Naive B cell (primary cell): ENCODE measurements around the gene RUFY1. TPM values are rescaled to one million over a fixed set of nuclear protein-coding genes. Genes with fewer than 3 reads are reported as not detected.

Source experiments
- ATAC-seq, 2 donors: fragments of 150-1000 bp; cut with Tn5 transposase; 2 replicates each; pipeline ENCODE4 v1.10.0; 2021; ENCODE audit warnings: low read depth in 2 of 2, mild to moderate bottlenecking in 2 of 2, moderate library complexity in 2 of 2
- DNase-seq: peaks from one replicate; pipeline ENCODE4 v3.0.0; 2022
- H3K27ac Mint-ChIP-seq, 6 donors: one replicate each; pipeline ENCODE4 v1.8.0; 2020 to 2022; ENCODE audit warnings: mild to moderate bottlenecking in 6 of 6, mixed read lengths in 6 of 6, moderate library complexity in 5 of 6, inconsistent platforms in 2 of 6
- H3K27me3 Mint-ChIP-seq, 3 donors: one replicate each; pipeline ENCODE4 v1.8.0; 2021 to 2022; ENCODE audit warnings: mixed read lengths in 3 of 3, mild to moderate bottlenecking in 1 of 3
- H3K36me3 Mint-ChIP-seq, 2 donors: one replicate each; pipeline ENCODE4 v1.8.0; 2020 to 2022; ENCODE audit warnings: mixed read lengths in 2 of 2, inconsistent platforms in 1 of 2, mild to moderate bottlenecking in 1 of 2
- H3K4me1 Mint-ChIP-seq, 3 donors: one replicate each; pipeline ENCODE4 v1.8.0; 2020 to 2022; ENCODE audit warnings: mixed read lengths in 3 of 3, inconsistent platforms in 1 of 3, mild to moderate bottlenecking in 1 of 3, moderate library complexity in 1 of 3
- H3K4me3 Mint-ChIP-seq, 8 donors: one replicate each; pipeline ENCODE4 v1.8.0; 2020 to 2022; ENCODE audit warnings: mild to moderate bottlenecking in 8 of 8, mixed read lengths in 8 of 8, moderate library complexity in 8 of 8, inconsistent platforms in 2 of 8
- H3K9me3 Mint-ChIP-seq, 7 donors: one replicate each; pipeline ENCODE4 v1.8.0; 2020 to 2022; ENCODE audit warnings: mixed read lengths in 7 of 7, mild to moderate bottlenecking in 5 of 7, inconsistent platforms in 2 of 7, moderate library complexity in 1 of 7
- polyA plus RNA-seq, 6 donors: library from polyadenylated mRNA; unstranded; fragments of 300-500 nt; fragmentation: Illumina TruSeq; gene quantifications; one replicate each; pipeline ENCODE4 v1.2.3, GENCODE V29; 2021; ENCODE audit warnings: low read depth in 6 of 6

Gene RUFY1
- polyA plus RNA-seq, 6 donors from 2014 or later = 12.9 to 63.5 (median 42.2) TPM

DNA sequence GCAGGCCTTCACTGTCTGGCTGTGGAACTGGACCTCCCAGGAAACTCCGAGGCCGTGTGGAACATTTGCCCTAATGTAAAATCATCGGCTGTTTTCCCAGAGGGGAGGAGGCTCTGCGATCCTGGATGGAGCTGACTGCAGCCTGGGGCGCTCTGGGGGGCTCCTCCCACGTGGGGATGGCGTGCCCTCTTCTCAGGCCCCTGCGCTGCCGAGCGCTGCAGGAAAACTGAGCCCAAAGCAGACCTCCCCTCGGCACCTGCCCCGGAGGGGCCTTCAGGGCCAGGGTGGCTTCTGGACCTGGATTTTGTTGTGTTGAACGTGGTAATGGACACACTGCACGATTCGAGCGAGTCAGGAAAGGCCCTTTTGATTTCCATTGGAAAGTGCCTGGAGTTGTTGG, 49.2 kb downstream of the RUFY1 start:
- H3K4me3 Mint-ChIP-seq = no peak overlapping the region
- H3K9me3 Mint-ChIP-seq = no peaks in the 10 kb centered on the region
- H3K4me1 Mint-ChIP-seq = peaks cover 0 to 5% (median 0%) of the 10 kb centered on the region in 3 donors
- H3K27ac Mint-ChIP-seq = no peak overlapping the region
- no peaks in the 10 kb centered on the region for H3K27me3 Mint-ChIP-seq
- H3K36me3 Mint-ChIP-seq = peaks cover 9 to 11% of the 10 kb centered on the region in 2 donors
- DNase-seq = no peak
- ATAC-seq = no peak

GRCh38 chr5:179599973-179600372, 49.6 kb downstream of the RUFY1 start:
- H3K36me3 Mint-ChIP-seq = peaks cover 9 to 11% of the 10 kb centered on the region in 2 donors
- H3K9me3 Mint-ChIP-seq = no peaks in the 10 kb centered on the region
- DNase-seq (no peak), ATAC-seq (no peak)
- H3K4me1 Mint-ChIP-seq = peaks cover 0 to 5% (median 0%) of the 10 kb centered on the region in 3 donors
- H3K27ac Mint-ChIP-seq = no peak overlapping the region
- H3K27me3 Mint-ChIP-seq = no peaks in the 10 kb centered on the region
- no peak overlapping the region for H3K4me3 Mint-ChIP-seq

- Mint-ChIP-seq H3K27ac (peak overlapping the region in 2 of 6 donors; percentile 36 to 43), H3K9me3 (no peaks in the 10 kb centered on the region), H3K27me3 (no peaks in the 10 kb centered on the region), H3K36me3 (peaks cover 5 to 9% of the 10 kb centered on the region in 2 donors), H3K4me1 (peaks cover 0 to 5% (median 0%) of the 10 kb centered on the region in 3 donors), H3K4me3 (no peak overlapping the region)
- ATAC-seq (no peak), DNase-seq (no peak)
Observed at GRCh38 chr5:179601871-179602625, 51.7 kb downstream of the RUFY1 start.

- no peak for DNase-seq
- Mint-ChIP-seq H3K4me3 (no peak overlapping the region), H3K27me3 (no peaks in the 10 kb centered on the region), H3K9me3 (no peaks in the 10 kb centered on the region), H3K27ac (no peak overlapping the region), H3K36me3 (peaks cover 5 to 7% of the 10 kb centered on the region in 2 donors), H3K4me1 (peaks cover 0 to 5% (median 2%) of the 10 kb centered on the region in 3 donors)
- ATAC-seq = no peak
Observed at GRCh38 chr5:179603308-179603707, 53.0 kb downstream of the RUFY1 start.

DNA sequence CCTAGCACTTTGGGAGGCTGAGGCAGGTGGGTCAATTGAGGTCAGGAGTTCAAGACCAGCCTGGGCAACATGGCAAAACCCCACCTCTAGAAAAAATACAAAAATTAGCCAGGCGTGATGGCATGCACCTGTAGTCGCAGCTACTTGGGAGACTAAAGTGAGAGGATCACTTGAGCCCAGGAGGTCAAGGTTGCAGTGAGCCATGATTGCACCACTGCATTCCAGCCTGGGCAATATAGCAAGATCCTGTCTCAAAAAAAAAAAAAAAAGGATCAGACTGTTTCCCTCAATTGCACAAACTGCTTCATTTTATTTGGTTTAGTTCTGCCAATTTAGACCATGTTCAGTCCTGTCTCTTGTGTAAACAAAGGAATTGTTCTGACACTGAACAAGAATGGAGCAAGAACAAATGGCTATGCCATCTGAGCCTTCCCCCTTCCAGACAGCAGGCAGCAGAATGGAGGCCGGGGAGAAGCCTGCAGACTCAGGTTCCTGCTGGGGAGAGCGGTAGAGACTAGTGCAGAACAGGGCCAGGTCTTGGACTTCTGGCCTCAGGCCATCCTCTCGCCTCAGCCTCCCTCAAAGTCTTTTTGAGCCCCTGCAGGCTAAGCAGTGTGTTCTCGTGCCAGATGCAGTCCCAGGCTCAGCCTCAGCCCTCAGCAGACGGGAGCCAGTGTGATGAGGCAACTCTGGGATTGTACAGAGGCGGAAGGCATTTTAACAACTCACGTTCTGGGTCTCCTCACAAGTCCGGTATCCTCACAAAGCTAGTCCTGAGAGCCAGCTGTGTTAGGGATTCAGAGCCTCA, 54.9 kb downstream of the RUFY1 start:
- ATAC-seq = no peak
- Mint-ChIP-seq H3K4me1 (peaks cover 0 to 8% (median 2%) of the 10 kb centered on the region in 3 donors), H3K9me3 (no peaks in the 10 kb centered on the region), H3K27me3 (no peaks in the 10 kb centered on the region), H3K27ac (peak overlapping the region in 5 of 6 donors; percentile 36 to 83 (median 57)), H3K36me3 (peaks cover 9 to 12% of the 10 kb centered on the region in 2 donors), H3K4me3 (no peak overlapping the region)
- DNase-seq = no peak

GRCh38 chr5:179606071-179606909, 55.9 kb downstream of the RUFY1 start:
- ATAC-seq (no peak), DNase-seq (no peak)
- Mint-ChIP-seq H3K27ac (peak overlapping the region in 3 of 6 donors; percentile 36 to 90 (median 38)), H3K27me3 (no peaks in the 10 kb centered on the region), H3K4me1 (peaks cover 0 to 8% (median 6%) of the 10 kb centered on the region in 3 donors), H3K36me3 (peaks cover 9 to 12% of the 10 kb centered on the region in 2 donors), H3K4me3 (no peak overlapping the region), H3K9me3 (no peaks in the 10 kb centered on the region)

- peaks cover 3 to 10% (median 6%) of the 10 kb centered on the region in 3 donors for H3K4me1 Mint-ChIP-seq
- no peaks in the 10 kb centered on the region for H3K9me3 Mint-ChIP-seq
- no peaks in the 10 kb centered on the region for H3K27me3 Mint-ChIP-seq
- peak overlapping the region in 2 of 6 donors; percentile 38 to 74 for H3K27ac Mint-ChIP-seq
- peaks cover 13 to 16% of the 10 kb centered on the region in 2 donors for H3K36me3 Mint-ChIP-seq
- H3K4me3 Mint-ChIP-seq = no peak overlapping the region
- DNase-seq (no peak), ATAC-seq (no peak)
Observed at GRCh38 chr5:179606910-179607159, 56.5 kb downstream of the RUFY1 start.

DNA sequence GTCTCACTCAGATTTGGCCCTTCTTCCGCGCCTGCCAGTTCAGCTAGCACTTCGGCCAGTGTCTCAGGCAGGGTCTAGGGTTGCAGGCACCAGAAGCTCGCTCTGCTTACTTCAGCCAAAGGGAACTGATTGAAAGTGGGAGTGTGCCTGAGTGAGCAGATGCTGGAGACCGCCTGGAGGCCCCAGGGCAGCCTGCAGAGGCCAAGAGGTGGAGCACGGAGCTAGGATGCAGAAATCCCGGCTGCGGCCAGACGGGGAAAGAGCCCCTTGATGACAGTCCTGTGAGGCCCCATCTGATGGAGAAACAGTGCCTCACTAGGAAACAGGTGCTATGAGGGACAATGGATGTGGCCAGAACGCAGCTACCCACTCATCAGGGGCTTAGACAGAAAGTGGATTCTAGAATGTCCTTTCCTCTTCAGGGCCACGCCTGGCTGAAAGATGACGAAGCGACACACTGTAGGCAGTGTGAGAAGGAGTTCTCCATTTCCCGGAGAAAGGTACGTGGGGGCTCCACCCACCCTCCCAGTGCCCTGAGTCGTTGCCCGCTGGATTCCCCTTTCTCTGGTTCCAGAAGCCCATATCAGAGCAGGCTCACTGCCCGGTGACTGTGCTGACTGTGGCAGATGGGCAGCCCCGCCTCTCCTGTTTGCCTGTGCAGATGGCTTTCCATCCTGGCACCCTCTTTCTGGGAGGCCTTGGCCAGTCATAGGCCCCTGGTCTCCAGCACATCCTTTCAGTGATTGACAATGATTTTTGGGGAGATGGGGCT, 57.0 kb downstream of the RUFY1 start:
- ATAC-seq = peak in 1 of 2 donors; percentile 4
- no peak for DNase-seq
- peaks cover 17% of the 10 kb centered on the region in 2 donors for H3K36me3 Mint-ChIP-seq
- H3K27ac Mint-ChIP-seq = peak overlapping the region in 3 of 6 donors; percentile 18 to 76 (median 20)
- H3K4me3 Mint-ChIP-seq = no peak overlapping the region
- H3K27me3 Mint-ChIP-seq = no peaks in the 10 kb centered on the region
- peaks cover 6 to 12% (median 8%) of the 10 kb centered on the region in 3 donors for H3K4me1 Mint-ChIP-seq
- no peaks in the 10 kb centered on the region for H3K9me3 Mint-ChIP-seq

DNA sequence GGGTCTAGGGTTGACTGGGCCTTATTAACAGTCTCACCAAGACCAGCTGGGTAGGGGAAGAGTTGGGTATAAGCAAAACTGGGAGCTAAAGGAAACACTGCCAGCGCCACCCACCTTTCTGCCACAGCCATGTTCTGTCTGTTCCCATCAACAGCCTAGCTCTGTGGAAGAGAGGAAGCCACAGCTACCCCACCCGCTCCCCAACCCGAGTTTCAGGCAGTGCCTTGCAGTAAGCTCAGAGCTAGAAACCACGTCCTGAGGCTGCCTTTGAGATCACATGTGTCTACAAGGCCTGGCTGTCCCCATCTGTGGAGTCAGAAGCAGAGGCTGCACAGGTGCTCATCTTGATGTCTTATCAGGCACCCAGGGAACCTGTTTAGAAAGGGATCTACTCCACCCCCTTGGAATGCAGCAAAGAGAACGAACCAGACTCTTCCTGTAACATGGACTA, 57.8 kb downstream of the RUFY1 start:
- H3K4me1 Mint-ChIP-seq = peaks cover 11 to 16% (median 14%) of the 10 kb centered on the region in 3 donors
- H3K36me3 Mint-ChIP-seq = peaks cover 23 to 24% of the 10 kb centered on the region in 2 donors
- H3K27me3 Mint-ChIP-seq = no peaks in the 10 kb centered on the region
- DNase-seq = no peak
- H3K4me3 Mint-ChIP-seq = peak overlapping the region in 1 of 8 donors; percentile 15
- peak in 1 of 2 donors; percentile 27 for ATAC-seq
- H3K9me3 Mint-ChIP-seq = peaks cover 0 to 1% (median 0%) of the 10 kb centered on the region in 7 donors
- peak overlapping the region in 4 of 6 donors; percentile 18 to 76 (median 39) for H3K27ac Mint-ChIP-seq

GRCh38 chr5:179609834-179610108, 59.4 kb downstream of the RUFY1 start:
- H3K27me3 Mint-ChIP-seq = no peaks in the 10 kb centered on the region
- H3K4me3 Mint-ChIP-seq = no peak overlapping the region
- peak overlapping the region in 2 of 6 donors; percentile 64 to 78 for H3K27ac Mint-ChIP-seq
- ATAC-seq (no peak), DNase-seq (no peak)
- peaks cover 12 to 23% (median 18%) of the 10 kb centered on the region in 3 donors for H3K4me1 Mint-ChIP-seq
- H3K36me3 Mint-ChIP-seq = peaks cover 29 to 32% of the 10 kb centered on the region in 2 donors
- H3K9me3 Mint-ChIP-seq = peaks cover 0 to 1% (median 0%) of the 10 kb centered on the region in 7 donors

DNA sequence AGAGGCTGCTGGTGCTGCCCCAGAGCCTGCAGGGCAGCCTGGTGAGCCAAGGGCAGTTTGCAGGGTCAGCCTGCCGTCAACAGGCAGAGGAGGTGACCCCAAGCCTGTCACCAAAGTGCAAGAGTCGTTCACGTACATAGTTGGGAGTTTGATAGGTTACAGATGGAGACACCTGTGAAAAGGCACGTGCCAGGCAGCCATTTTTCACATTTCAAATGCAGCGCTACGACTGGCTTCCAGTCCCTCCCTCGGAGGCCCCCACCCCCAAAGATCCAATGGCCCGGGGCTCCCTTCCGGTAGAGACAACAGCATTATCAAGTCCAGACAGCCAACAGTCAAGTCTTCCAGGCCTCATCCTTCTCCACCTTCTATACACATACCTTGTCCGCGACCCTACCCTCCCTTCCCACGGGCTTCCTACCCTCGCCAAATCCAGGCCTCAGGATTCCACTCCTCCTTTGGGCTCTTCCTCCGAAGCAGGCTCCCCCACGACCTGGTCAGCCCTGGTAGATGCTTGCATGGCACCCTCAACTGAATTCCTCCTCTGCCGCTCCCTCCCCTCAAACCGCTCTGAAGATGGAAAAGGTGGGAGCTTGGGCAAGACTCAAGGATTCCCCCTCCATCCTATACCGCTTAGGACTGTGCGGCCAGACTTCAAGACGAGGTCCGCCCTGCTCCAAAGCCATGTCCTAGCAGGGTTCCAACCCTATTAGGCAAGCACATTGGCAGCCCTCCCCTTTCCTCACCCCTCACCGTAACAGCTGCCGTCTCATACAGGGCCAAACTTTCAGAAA, 60.0 kb downstream of the RUFY1 start:
- peaks cover 32 to 33% of the 10 kb centered on the region in 2 donors for H3K36me3 Mint-ChIP-seq
- H3K27me3 Mint-ChIP-seq = no peaks in the 10 kb centered on the region
- ATAC-seq (no peak), DNase-seq (no peak)
- peak overlapping the region in 2 of 6 donors; percentile 67 to 78 for H3K27ac Mint-ChIP-seq
- H3K4me1 Mint-ChIP-seq = peaks cover 12 to 23% (median 20%) of the 10 kb centered on the region in 3 donors
- H3K9me3 Mint-ChIP-seq = peaks cover 0 to 1% (median 0%) of the 10 kb centered on the region in 7 donors
- no peak overlapping the region for H3K4me3 Mint-ChIP-seq

GRCh38 chr5:179610903-179611265, 60.5 kb downstream of the RUFY1 start:
- Mint-ChIP-seq H3K27ac (peak overlapping the region in 1 of 6 donors; percentile 78), H3K4me1 (peaks cover 16 to 23% (median 22%) of the 10 kb centered on the region in 3 donors), H3K27me3 (no peaks in the 10 kb centered on the region), H3K4me3 (no peak overlapping the region), H3K36me3 (peaks cover 33 to 36% of the 10 kb centered on the region in 2 donors), H3K9me3 (peaks cover 0 to 1% (median 0%) of the 10 kb centered on the region in 7 donors)
- ATAC-seq (no peak), DNase-seq (no peak)
